Aortic smooth muscle cell (primary cell): ENCODE data around the gene CKAP2L. TPM values are rescaled to one million over a fixed set of nuclear protein-coding genes. Genes with fewer than 3 reads are reported as not detected.

Source experiments
- total RNA-seq: library from RNA; depleted of rRNA; stranded (reverse); fragments of >200 nt; gene quantifications from 2 replicates; pipeline ENCODE4 v1.2.3, GENCODE V29; 2014

The CKAP2L gene, protein sequence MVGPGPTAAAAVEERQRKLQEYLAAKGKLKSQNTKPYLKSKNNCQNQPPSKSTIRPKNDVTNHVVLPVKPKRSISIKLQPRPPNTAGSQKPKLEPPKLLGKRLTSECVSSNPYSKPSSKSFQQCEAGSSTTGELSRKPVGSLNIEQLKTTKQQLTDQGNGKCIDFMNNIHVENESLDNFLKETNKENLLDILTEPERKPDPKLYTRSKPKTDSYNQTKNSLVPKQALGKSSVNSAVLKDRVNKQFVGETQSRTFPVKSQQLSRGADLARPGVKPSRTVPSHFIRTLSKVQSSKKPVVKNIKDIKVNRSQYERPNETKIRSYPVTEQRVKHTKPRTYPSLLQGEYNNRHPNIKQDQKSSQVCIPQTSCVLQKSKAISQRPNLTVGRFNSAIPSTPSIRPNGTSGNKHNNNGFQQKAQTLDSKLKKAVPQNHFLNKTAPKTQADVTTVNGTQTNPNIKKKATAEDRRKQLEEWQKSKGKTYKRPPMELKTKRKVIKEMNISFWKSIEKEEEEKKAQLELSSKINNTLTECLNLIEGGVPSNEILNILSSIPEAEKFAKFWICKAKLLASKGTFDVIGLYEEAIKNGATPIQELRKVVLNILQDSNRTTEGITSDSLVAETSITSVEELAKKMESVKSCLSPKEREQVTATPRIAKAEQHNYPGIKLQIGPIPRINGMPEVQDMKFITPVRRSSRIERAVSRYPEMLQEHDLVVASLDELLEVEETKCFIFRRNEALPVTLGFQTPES
- 5.4 and 9.1 TPM in 2 replicates for total RNA-seq

GRCh38 chr2:112764071-112765044, at the start of gene CKAP2L:
Gene CKAP2L (minus strand): TSS chr2:112764609. CDS start chr2:112764598, 11 bp downstream.

DNA sequence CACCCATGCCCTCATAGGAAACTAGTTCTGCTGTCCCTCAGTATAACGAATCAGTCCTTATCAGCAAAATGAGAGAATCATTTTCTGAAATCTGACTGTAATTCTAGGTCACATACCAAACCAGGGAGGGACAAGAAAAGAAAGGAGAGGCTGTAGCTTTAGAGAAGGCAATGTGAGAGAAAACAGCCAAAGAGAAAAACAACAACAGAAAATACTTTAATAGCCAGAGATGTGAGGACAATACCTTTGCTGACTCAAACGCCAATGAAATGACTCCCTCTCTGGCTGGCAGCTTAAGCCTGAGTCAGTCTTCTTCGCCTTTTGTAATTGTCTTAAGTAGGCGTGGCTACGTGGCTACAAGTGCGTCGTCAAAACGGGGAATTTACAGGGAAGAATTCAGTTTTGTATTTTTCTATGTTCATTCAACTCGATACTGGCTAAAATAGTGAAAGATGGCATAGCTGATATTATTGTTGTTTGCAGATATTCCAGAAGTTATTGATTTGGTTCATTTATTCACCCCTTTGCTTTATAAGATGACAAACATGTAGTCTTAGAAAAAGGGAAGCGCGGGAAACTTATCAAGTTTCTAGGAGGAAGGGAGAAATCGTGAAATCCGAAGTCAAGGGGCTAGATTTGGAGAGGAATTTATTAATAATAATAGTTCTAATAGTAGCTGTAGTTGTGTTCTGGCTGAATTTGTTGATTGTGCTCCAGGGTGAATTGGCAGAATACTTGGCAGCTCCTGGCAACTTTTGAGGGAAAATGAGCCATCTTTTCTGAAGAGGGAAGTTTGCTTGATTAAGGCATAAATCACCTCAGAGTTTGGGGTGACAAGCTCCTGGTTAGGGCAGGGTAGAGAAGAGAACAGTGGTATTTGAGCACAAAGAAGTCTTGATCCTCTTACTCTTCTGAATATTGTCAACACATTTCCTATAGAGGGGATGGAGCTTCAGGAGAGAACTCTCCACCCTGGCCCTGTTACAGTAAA, 20.1 kb upstream of the CKAP2L start, which contains the start of gene IL1A:
Gene IL1A (minus strand): TSS at position 295 of the 991 bp plus-strand sequence. CDS start 723 bp downstream, outside the sequence.

GRCh38 chr2:112720785-112721184, 43.6 kb downstream of the CKAP2L start, which contains the start of gene NT5DC4:
Gene NT5DC4 (plus strand): TSS chr2:112721020. CDS start chr2:112721080, 60 bp downstream.

Other genes starting within 250 kb of the CKAP2L start
- 10.4 and 13.5 TPM in 2 replicates for gene POLR1B, start 222.1 kb downstream of the CKAP2L start, total RNA-seq
- gene CHCHD5, start 180.0 kb downstream of the CKAP2L start, total RNA-seq: 6.7 and 11.4 TPM in 2 replicates
- 94.6 and 144 TPM in 2 replicates for gene SLC20A1, start 118.7 kb downstream of the CKAP2L start, total RNA-seq
- gene NT5DC4, start 43.6 kb downstream of the CKAP2L start, total RNA-seq: not detected in 2 replicates
- gene IL1A, start 19.9 kb upstream of the CKAP2L start, total RNA-seq: 0.13 and 0.19 TPM in 2 replicates
- gene IL1B, start 72.2 kb upstream of the CKAP2L start, total RNA-seq: 0.50 and 0.53 TPM in 2 replicates
- not detected in 2 replicates for gene IL37, start 146.6 kb upstream of the CKAP2L start, total RNA-seq
- not detected in 2 replicates for gene IL36G, start 213.4 kb upstream of the CKAP2L start, total RNA-seq
- not detected in 2 replicates for gene IL36A, start 240.8 kb upstream of the CKAP2L start, total RNA-seq